ENCODE results near the gene SLC25A33. TPM values are rescaled to one million over a fixed set of nuclear protein-coding genes. Genes with fewer than 3 reads are reported as not detected.
"Not testable (repeated sequence)": the region's sequence is repeated elsewhere in the genome, so short reads cannot be mapped to it uniquely, and the experiment has no call there.

The SLC25A33 gene
- total RNA-seq, 1 experiment from 2014 or later, result 9.2 TPM

DNA sequence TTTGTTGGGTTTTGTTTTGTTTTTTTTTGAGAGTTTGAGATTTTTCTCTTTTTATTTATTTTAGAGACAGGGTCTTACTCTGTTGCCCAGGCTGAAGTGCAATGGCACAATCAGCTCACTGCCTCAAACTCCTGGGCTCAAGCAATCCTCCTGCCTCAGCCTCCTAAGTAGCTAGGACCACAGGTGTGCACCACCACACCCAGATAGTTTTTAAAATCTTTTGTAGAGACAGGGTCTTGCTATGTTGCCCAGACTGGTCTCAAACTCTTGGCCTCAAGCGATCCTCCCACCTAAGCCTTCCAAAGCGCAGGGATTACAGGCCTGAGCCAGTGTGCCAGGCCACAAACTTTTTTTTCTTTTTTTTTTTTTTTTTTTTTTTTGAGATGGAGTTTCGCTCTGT is 85.8 kb downstream of the SLC25A33 start:
- H3K4me3 Mint-ChIP-seq; DNase-seq (ENCODE audit: low spot score); H3K4me1 Mint-ChIP-seq; H3K9me3 Mint-ChIP-seq; H3K27ac Mint-ChIP-seq; POLR2A ChIA-PET; ATAC-seq; H3K36me3 Mint-ChIP-seq: not testable (repeated sequence)
- peaks cover 19% of the 10 kb centered on the region for H3K27me3 Mint-ChIP-seq (ENCODE audit: low read depth)
- 0 out of 2 replicates have a peak, but pooled peaks have one; percentile 57 for TF ChIP-seq ZNF121 (CRISPR knock-in tag; IDR thresholded peaks at IDR 0.05)
- CTCF ChIA-PET, result interaction anchor here (0.6 to 6.8 kb wide), 5 partner anchors 9 to 677 kb away, joined by 3 to 63 read pairs (median 3); no protein-coding TSS in a partner anchor

DNA sequence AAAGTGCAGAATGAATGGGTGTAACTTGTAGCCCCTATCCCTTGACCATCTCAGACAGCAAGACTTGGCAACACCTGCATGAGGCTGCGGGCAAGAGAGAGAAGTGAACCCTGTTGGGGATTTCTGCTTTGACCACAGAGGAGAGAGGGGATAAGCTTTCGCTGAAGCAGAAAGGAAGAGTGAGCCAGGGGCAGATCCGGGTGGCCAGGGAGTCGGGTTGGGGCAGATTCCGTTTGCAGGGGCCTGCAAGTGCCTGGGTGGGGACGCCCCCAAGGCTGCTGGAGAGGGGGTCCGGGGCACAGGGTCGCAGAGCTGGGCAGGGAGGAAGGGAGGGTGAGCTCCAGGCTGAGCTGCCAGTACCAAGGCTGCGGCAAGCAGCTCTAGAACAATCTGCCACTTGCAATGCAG is 86.9 kb downstream of the SLC25A33 start:
- Mint-ChIP-seq H3K27me3 (ENCODE audit: low read depth) (peaks cover 19% of the 10 kb centered on the region), H3K4me3 (no peak overlapping the region), H3K4me1 (peaks cover 5% of the 10 kb centered on the region), H3K9me3 (no peaks in the 10 kb centered on the region), H3K36me3 (no peaks in the 10 kb centered on the region), H3K27ac (no peak overlapping the region)
- TF ChIP-seq HMGA2 (CRISPR knock-in tag; IDR thresholded peaks at IDR 0.05) (no peak), FOXJ3 (CRISPR knock-in tag; IDR thresholded peaks at IDR 0.05; ENCODE audit: borderline replicate concordance) (no peak), ATF1 (CRISPR knock-in tag; IDR thresholded peaks at IDR 0.05) (no peak), SOX15 (CRISPR knock-in tag; IDR thresholded peaks at IDR 0.05) (no peak)
- DNase-seq (ENCODE audit: low spot score), result no peak
- ChIA-PET POLR2A (no interaction called here), CTCF (interaction anchor here (1.0 to 6.8 kb wide), 13 partner anchors 10 to 233 kb away, joined by 3 to 73 read pairs (median 5); partner anchors contain the start of gene PIK3CD)
- ATAC-seq, result no peak

DNA sequence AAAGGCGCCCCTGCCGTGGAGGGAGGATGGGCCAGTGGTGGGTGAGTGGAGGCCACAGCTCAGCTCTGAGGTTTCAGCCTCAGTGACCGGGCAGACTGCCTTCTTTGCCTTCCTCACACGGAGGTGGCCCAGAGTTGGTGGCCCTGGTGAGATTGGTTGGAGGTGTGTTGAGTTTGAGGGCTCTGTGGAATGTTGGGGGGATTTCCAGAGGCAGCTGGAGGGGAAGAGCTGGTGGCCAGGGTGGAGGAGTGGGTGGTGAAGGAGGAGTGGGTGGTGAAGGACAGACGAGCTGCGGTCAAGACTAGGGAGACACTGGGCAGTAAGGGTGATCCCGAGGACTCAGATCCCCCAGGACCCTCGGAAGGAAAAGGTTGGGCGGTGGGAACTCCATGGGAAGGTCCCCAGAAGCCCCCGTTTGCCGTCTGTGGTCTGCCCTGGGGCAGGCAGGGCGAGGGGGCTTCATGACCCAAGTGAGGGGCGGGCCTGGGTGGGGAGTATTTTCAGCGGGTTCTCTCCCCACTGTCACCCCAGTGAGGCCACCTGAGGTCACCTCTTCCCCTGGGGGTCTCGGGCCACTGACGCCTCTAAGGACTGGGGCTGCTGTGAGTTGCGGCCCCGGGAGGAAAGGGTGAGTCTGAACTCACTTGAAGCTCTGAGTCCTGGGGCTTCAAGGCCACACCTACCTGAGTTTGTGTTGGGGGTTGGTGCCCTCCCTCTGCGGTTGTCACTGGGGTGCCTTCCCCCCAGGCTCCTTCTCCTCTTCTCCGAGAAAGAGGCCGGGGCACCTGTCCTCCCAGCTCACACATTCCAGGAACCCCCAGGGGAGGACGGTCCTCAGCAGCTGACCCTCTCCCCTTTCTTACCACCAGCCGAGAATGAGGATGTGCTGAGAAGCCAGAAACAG is 89.5 kb downstream of the SLC25A33 start:
- Mint-ChIP-seq H3K4me3 (no peak overlapping the region), H3K27me3 (ENCODE audit: low read depth) (peaks cover 19% of the 10 kb centered on the region), H3K4me1 (peaks cover 5% of the 10 kb centered on the region), H3K36me3 (no peaks in the 10 kb centered on the region), H3K27ac (no peak overlapping the region), H3K9me3 (no peaks in the 10 kb centered on the region)
- no peak for ATAC-seq
- no peak for DNase-seq (ENCODE audit: low spot score)
- CTCF ChIA-PET, result interaction anchor here (0.5 to 6.8 kb wide), 12 partner anchors 11 to 221 kb away, joined by 3 to 73 read pairs (median 7); partner anchors contain the start of gene PIK3CD
- POLR2A ChIA-PET, result no interaction called here
- no peak for TF ChIP-seq SOX15 (CRISPR knock-in tag; IDR thresholded peaks at IDR 0.05)
- TF ChIP-seq ZNF423 (CRISPR knock-in tag; IDR thresholded peaks at IDR 0.05), result peak; percentile 53

- no peak for DNase-seq (ENCODE audit: low spot score)
- H3K4me1 Mint-ChIP-seq, result peaks cover 5% of the 10 kb centered on the region
- no peak overlapping the region for H3K27ac Mint-ChIP-seq
- H3K4me3 Mint-ChIP-seq, result no peak overlapping the region
- TF ChIP-seq IRF2 (CRISPR knock-in tag; IDR thresholded peaks at IDR 0.05; ENCODE audit: borderline replicate concordance, low read depth), result no peak
- TF ChIP-seq GTF2I (CRISPR knock-in tag; conservative IDR thresholded peaks at IDR 0.05), result peak; percentile 72; the same call in 1 of the 2 replicates
- peaks cover 3% of the 10 kb centered on the region for H3K9me3 Mint-ChIP-seq
- ChIA-PET POLR2A (no interaction called here), CTCF (interaction anchor here (0.6 to 6.8 kb wide), 6 partner anchors 14 to 134 kb away, joined by 3 to 73 read pairs (median 16); partner anchors contain the start of gene PIK3CD)
- ATAC-seq, result no peak
- H3K27me3 Mint-ChIP-seq (ENCODE audit: low read depth), result peaks cover 19% of the 10 kb centered on the region
- H3K36me3 Mint-ChIP-seq, result no peaks in the 10 kb centered on the region
Measured at GRCh38 chr1:9629445-9630201, 90.4 kb downstream of the SLC25A33 start.

DNA sequence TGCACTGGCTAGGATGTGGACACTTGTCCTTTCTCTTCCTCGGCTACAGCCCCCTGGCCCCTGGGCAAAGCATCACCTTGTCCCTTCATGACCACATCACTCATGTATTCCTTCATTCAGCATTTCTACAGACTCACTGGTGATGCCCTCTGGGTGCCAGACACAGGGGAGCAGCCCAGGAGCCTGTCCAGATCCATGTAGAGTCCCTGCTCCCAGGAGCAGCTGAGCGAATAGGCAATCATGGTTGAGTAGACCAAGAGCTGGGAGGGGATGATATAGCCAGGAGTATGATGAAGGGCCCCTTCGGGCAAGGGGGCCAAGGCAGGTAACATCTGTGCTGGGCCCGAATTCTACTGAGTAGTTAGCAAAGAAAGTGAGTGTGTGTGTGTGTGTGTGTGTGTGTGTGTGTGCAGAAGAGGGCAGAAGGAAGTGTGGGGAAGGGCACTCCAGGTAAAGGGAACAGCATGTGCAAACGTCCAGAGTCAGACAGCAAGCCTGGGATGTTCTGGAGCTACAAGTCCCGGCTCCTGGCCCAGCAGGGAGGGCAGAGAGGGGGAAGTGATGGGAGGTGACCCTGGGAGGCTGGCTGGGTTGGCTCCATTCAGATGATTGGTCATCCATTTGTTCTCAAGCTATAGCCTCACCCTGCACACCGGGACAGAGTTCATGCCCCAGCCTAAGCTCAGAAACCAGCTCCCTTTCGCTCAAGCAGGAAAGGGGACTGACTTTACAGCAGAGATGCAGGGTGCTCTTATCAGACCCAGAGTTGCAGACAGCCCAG is 91.3 kb downstream of the SLC25A33 start:
- POLR2A ChIA-PET, result no interaction called here
- Mint-ChIP-seq H3K27ac (no peak overlapping the region), H3K27me3 (ENCODE audit: low read depth) (peaks cover 19% of the 10 kb centered on the region), H3K36me3 (no peaks in the 10 kb centered on the region), H3K4me3 (no peak overlapping the region), H3K4me1 (peaks cover 5% of the 10 kb centered on the region), H3K9me3 (peaks cover 12% of the 10 kb centered on the region)
- CTCF ChIA-PET, result interaction anchor here (1.1 to 6.8 kb wide), 3 partner anchors 15 to 94 kb away, joined by 4 to 73 read pairs (median 5); no protein-coding TSS in a partner anchor
- ATAC-seq (no peak), DNase-seq (ENCODE audit: low spot score) (no peak)
- TF ChIP-seq NFYB (CRISPR knock-in tag; conservative IDR thresholded peaks at IDR 0.05; ENCODE audit: low read depth) (no peak), ATF2 (CRISPR knock-in tag; IDR thresholded peaks at IDR 0.05; ENCODE audit: borderline replicate concordance, low read depth) (no peak), ZNF232 (CRISPR knock-in tag; IDR thresholded peaks at IDR 0.05) (no peak), NFATC4 (CRISPR knock-in tag; IDR thresholded peaks at IDR 0.05) (no peak), ZNF425 (CRISPR knock-in tag; conservative IDR thresholded peaks at IDR 0.05) (no peak), SMAD3 (CRISPR knock-in tag; IDR thresholded peaks at IDR 0.05; ENCODE audit: borderline replicate concordance) (no peak), FOXP1 (CRISPR knock-in tag; IDR thresholded peaks at IDR 0.05; ENCODE audit: borderline replicate concordance) (no peak), ZNF219 (CRISPR knock-in tag; IDR thresholded peaks at IDR 0.05; ENCODE audit: borderline replicate concordance) (no peak)

Measured in WTC11 (cell line).